SIG-M5 treated with dmso at 0.1 percent for 504 hours (cell line): ENCODE data around the gene KIRREL1.
"Not testable (repeated sequence)": the region's sequence is repeated elsewhere in the genome, so short reads cannot be mapped to it uniquely, and the experiment has no call there.

Experiments used
- DNase-seq: peaks from one replicate; lab custom pipeline; 2025; ENCODE audit not compliant: unreplicated experiment; lab: John Stamatoyannopoulos, UW

KIRREL1 gene

DNA sequence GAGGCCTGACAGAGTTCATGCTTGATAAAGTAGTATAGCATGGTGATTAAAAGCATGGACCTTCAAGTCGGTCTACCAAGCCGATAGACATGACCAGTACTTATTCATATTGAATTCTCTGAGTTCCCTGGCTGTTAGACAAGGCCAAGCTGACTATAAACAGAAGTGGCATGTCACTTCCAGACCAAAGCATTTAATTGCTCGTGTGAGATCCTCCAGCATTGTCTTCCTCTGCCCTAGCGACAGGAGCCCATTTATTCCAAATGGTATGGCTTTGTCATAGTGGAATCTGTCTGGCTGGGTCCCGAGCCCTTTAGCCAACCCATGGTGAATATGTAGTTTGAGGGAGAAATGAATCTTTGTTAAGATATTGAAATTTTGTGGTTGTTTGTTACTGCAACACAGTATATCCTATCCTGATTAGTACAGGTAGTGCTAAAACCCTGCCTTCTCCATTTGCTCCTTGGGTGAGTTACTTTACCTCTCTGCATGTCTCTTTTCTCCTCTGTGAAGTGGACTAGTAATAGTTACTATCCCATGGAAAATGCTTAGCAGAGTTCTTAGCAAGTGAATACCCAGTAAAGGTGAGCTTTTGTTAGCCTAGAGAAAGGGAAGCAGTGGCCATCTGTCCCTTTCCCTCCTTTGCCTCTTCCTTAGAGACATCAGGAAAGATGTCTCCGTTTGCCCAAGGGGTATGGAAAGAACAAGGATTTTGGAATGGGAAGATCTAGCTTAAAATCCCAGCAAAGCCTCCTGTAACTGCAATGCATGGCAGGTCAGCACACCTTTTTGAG lies 109.6 kb downstream of the KIRREL1 start:
- DNase-seq, result no peak

DNA sequence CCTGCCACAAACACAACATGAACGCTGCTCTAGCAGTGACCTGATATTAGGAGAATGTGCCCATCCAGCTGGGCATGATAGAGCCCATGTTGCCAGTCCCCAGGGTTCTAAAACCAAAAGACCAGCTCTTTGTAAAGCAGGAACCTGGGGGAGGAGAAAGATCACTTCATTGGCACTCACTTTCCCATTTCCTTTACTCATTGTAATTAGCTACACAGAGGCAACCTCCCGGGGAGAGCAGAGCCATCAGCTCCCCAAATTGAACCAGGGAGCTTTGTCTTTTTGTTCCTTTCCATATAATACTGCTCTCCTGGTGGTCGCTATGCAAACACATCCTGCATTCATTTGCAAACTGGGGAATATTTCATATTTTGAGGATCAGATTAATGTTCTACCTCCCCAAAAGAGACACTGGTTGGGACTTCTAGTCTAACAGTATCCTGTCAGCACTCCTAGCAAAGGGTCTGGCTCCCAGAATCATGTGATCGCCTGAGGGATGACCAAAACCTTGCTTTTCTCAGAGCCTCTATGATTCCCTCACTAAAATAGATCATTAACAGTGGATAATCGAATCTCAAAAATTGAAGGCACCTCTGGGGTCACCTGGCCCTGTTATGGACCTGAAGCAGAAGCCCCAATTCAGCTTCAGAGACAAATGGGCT lies 110.5 kb downstream of the KIRREL1 start:
- no peak for DNase-seq

DNA sequence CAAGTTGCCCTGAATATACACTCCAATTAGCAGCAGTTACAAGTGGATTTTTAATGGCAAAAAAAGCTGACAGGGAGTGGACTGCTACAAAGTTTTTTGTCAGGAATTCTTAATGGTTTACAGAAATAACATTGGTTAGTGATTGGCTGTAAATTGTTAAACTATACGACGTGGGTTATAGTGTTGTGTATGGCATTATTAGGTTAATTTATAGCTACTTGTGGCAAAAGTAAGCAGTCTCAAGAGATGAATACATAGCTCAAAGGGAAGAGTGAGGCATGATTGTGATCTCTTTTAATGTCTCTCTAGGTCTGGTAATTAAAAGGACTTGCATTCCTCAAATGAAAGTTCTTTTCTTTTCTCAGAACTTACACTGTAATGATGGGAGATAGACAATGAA lies 111.4 kb downstream of the KIRREL1 start:
- no peak for DNase-seq

DNA sequence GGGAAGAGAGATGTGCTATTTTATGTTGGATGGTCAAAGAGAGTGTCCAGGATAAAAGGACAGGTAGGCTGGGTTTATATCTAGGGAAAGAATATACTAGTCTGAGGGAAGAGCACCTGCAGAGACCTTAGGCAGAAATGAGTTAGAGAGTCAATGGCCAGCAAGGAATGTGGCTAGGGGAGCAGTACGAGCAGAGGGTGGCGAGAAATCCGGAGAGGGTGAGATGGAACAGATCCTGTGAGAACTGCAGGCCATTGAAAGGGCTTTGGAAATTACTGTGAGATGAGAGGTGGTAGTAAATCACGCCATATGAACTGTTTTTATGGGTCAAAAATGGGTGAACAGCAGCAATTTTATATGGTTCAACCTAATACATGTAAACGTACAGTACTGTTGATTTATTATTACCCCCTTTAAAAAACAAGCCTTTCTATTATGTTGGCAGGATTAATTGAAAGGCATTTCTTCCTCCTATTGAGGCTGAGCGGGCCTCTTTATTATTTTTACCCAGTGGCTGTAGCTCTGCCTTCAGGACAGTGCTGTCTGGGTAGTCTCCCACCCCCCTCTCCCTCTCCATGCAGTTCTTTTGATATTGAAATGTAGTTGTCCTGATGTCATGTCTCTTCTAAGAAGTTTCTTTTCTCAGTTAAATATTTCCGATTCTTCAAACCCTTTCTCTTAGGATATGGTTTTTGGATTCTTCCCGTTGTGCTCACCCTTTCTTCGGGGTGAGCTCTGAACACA lies 112.1 kb downstream of the KIRREL1 start:
- DNase-seq, result no peak

DNA sequence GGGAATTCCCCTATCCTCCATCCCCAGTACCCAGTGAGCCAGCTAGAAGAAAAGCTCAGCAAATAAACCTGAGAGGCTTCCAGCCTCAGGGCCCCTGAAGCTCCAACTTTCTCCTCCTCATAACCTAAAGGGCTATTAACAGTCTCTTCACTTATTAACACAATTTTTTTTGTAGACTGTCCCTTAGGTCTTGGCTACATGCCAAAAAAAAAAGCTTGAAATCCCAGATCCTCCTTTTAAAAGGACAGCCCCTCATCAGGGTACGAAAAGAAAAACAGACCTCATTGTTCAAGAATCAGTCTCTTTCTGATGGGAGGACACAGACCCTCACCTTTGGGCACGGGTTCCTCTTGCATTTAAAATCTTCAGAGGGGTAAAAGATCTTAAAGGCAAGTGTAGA lies 114.5 kb downstream of the KIRREL1 start:
- DNase-seq, result no peak

DNA sequence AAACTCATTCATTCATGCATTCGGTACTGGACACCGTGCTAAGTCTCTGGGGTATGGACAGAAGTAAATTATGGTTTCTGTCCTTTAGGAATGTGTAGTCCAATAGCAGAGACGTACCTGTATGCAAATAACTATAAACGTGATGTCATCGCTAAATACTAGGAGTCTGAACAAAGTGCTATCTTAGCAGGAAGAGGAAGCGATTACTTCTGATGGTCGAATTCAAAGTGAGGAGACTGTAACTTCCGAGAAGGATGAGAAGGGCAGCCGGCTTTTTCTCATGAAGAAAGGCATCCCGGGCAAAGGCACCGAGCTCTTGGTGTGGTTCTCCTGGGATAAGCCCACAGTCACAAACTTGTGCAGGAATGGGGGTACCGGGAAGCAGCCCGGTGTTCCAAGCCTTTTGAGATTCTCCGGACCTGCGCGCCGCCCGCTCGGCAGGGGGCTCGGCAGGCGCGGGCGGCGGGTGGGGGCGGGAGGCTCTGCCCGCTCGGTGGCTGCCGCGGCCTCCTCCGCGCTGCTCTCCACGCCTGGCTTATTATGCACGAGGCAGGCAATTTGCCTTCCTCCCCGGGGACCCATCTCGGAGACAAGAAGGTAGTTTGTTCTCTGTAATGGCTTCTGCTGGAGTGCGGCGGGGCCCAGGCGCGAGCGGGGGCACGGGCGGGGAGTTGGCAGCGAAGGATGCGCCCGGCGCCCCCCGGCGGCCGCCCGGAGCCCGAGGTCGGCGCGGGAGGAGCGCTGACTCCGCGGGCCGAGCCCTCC lies 119.7 kb downstream of the KIRREL1 start:
- DNase-seq, result no peak

DNA sequence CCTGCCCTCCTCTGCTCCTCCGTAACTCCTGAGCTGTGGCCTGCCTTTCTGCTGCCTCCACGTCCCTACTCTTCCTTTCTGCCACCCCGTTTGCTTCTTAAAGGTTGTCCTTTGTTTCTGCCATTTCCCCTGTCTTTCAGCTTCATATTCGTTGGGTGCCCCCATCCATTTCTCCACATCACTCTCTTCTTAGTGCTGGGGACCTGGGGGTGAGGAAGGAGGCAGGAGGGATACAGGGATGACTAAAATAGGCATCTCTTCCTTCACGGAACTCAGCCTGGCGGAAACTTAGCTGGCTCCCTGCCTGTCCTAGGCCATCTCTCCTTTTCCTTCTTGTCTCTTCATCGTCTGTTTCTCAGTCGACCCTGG lies 120.3 kb downstream of the KIRREL1 start:
- DNase-seq, result no peak

DNA sequence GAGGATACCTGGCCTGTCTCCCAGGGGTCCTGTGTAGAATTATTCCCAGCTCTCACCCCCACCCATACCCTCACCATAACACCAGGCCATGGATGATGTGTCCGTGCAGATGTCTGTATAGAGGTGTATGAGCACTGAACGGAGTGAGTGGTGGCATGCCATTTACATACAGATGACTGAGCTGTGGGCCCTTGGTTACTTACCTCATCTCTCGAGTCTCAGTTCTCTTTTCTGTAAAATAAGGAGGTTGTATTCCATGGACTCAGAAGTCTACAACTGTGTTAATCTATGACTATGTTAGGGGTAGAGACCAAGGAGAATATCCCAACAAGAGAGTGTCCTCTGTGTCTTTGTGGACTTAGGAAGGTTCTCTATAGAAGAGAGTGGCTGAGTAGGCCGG lies 121.7 kb downstream of the KIRREL1 start:
- DNase-seq, result peak; percentile 13

DNA sequence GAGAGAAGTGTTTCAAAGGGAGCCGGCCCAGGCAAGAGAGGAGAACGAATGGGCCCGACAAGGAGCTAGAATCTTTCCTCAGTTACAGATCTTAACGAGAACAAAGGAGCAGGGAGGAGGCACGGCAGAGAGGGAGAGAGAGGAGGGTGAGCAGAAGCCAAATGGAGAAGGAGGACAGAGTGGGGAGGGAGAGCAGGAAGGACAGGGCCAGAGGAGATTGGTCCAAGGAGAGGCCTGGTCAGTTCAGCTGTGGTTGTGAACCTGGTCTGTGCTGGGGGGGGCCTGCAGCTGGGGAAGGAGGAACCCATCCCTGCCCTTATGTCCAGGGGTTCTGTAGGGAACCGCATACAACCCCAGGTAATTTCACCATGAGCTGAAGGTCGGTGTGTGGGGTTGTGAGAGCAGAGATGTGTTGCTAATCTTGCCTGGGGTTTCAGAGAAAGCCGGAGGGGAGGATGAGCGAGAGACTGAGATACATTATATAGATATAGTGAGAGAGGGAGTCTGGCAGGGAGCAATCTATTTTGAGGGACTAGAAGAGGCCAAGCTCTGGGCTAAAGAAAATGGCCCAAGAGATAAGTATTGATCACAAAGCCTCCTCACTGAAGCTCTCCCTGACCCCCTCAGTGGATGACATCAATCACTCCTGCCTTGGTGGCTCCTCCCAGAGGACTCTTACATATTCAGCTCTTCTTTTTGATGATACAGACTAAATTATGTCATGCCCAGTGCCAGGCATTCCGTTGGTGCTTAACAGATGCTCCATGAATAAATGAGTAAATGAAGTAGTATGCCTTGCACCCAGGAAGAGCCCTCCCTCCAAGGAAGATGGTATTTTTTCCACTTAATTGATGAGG lies 123.1 kb downstream of the KIRREL1 start:
- DNase-seq, result no peak

DNA sequence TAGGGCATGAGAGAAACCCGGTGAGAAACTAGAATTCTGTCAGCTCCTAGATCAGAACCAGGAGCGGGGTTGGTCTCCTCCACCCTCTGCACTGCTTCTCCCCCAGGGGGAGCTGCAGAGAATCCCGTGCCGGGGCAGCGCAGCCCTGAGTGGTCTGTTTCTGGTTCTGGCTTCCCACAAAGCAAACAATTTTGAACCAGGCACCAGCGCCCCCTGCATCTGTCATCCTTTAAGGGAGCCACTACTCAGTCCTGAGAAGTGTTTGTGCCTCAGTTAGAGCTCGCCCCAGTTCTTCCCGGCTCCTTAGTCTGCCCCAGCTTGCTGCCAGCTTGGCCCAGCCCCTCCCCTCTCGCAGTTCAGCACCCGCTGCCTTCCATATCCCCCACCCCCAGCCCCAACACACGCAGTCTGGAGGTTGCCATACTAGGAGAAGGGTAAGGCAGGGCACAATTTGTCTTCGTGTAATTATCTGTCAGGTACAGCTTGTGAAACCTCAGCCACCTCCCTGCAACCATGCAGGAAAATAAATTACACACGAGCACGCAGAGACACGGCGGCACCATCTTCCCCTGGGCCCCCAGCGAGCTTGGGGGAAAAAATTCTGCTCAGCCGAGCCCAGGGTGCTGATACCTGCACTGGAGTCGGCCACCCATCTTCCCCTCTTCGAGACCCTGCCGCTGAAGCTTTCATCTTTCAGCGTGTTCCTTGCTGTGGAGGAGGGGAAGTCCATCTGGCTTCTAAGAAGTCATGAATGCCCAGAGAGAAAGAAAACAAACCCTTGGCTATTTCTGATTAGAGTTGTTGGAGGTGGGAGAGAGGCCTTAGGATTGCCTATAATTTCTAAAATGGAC lies 124.6 kb downstream of the KIRREL1 start:
- DNase-seq, result peak; percentile 33

DNA sequence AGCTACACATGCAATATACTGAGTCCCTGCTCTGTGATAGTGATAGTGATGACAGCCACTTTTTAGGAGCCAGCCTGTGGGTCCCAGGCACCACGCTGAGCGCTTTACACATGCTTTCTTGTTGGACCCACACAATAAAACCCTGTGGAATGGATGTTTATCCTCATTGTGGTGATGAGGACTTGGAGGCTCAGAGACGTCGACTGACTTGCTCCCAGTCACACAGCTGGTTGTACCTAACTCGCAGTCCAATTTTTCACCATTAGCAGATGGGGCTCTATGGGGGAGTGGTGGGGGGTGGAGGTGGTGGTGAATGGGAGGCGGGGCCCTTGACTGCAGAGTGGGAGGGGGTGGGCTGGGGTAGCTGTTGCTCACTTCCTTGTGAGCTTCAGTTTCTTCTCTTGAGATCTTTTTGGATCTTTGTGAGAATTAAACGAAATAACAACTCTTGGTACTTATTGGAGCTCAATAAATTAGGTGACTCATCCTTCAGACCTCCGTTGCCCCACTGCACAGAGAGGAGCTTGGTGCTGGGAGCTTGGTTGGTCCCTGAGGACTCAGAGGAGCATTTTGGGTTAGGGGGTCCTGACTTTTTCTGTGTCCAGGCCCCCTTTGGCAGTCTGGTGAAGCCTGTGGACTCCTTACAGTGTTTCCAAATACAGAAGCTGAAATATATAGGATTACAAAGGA lies 125.4 kb downstream of the KIRREL1 start:
- no peak for DNase-seq

DNA sequence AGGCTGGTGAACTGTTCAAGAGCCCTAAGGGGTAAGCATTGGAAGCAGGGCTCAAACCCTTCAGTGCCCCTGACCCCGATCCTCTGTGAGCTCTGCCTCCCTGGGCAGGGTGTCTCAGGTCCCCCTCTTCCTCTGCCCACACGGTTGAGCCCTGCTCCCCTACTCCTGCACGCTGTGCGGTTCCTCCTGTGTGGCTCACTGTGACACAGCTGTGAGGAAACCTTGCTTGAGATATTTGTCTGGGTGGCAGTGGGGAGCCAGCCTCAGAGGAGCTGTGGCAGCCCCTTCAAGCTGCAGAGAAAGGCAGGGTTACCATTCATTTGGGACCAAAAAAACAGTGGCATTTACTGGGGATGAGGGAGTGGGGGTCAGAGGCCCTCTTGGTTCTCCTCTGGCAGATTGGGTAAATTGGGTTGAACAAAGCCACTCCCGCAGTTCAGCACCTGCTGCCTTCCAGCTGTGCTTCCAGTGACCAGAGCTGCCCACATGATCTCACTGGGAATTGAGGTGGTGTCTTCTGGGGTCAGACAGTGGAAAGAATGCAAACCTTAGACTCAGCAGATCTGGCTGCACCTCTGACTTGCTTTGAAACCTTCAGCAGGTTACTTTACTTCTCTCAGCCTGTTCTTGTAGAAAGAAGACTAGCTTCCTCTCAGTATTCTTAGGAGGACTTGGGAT lies 126.7 kb downstream of the KIRREL1 start:
- no peak for DNase-seq

DNA sequence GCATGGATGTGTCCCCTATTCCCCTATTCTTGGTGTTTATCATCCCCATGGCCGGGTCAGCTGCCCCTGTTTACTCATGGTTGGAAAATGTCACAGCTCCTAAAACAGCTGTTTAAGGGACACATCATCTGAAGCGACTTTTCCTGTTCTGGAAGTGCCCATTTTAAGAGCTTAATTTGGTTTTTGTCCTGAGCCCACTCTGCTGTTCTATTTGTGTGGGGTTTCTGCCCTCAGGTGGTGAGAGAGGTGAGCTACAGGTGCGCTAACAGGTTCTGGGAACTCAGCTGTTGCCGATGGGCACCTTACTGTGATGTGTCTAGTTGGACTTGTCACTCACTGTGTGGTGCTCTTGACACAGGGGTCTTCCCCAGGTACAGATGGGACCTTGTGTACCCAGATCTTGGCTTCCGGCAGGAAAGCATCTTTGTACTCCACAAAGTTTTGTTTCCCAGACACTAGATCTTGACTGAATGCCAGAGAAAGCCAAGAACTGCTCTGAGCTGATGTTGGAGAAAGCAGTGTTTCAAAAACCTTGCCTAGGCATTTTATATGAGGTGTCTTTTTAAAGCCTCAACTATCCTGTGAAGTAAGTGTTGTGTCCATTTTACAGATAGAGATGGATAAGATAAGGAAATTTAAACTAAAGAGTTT lies 128.3 kb downstream of the KIRREL1 start:
- DNase-seq, result peak; percentile 25

DNA sequence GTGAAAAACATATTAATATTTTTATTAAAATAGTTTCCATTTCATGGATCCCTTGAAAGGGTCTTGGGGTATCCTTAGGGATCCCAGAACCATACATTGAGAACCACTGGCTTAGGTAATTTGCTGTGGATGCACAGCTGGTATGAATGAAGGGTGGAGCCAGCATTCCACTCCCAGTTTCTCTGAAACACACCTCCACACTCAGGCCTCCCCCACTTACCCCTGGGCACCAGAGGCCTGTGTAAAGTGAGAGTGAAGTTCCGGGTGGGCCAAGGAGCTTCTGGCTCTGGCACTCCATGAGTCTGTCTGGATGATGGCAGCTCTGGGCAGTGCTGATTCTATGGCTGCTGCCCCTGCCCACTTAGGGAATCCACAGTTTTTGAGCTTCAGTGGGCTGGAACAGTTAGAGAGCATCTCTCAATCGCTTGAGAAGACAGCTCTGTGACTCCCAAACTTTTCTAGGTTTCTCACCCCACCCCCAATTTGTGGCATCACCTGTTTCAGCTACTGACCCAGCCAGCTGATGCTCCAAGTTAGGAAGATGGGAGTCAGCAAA lies 129.5 kb downstream of the KIRREL1 start:
- no peak for DNase-seq

DNA sequence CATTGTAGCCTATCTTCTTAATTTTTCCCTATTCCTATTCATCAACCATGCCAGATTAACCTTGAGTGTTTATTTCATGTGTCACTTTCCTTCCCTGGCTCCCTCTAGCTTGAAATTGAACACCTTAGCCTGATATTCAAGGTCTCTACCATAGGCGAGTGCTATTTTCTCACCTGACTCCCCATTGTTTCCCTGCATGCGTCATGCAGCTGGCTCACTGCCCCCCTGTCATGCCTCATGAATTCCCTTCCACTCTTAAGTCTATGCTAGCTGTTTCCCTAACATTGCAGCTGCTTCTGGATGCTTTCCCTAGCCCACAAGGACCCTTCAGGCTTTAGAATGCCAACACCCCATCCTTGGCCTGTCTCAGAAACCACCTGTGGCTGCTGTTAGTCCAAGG lies 130.6 kb downstream of the KIRREL1 start:
- no peak for DNase-seq

DNA sequence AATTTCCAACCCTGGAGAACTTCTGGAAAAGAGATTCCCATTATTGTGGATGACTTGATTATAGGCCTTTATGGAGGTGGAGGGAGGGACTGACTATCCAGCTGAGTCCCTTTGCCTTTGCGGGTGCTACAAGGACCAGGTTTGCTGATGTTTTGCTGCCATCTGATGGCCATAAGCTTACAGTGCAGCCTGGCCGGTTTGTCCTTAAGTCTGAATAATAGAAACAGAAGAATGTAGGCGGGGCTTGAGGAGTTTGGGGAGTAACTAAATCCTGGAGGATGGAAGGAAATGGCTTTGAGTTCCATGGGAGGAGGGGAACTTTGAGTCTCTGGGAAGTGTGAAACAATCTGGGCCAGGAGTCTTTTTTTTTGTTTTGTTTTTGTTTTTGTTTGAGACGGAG lies 131.6 kb downstream of the KIRREL1 start:
- DNase-seq, result peak; percentile 94

DNA sequence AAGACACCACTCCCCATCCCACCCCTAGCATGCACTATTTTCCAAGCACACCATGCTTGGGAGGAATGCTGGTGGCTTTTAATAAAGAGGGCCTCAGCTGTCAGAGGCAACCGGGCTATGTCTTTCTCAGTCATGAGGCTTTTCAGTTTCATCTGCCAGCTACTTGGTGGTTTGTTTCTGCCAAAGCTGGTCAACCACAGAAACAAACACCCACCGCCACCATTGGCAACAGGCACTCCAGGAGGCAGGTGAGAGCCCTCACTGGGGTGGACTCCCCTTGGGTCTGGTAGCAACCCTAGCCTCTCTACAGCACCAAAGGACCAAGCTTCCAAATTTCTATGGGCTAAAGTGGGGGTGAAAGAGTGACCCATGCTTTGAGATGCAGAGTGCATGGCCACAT lies 133.0 kb downstream of the KIRREL1 start:
- no peak for DNase-seq

DNA sequence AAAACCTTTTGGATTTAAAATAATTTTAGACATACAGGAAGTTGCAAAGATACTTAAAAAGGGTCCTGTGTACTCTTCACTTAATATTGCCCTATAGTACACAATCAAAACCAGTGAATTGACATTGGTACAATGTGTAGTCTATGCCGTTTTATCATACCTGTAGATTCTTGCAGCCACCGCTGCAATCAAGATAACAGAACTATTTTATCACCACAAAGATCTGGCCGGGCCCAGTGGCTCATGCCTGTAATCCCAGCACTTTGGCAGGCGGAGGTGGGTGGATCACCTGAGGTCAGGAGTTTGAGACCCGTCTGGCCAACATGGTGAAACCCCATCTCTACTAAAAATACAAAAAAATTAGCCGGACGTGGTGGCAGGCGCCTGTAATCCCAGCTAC lies 135.1 kb downstream of the KIRREL1 start:
- not testable (repeated sequence) for DNase-seq
